Smooth muscle cell (in vitro differentiated cells): ENCODE data around the gene PTPRE. TPM values are rescaled to one million over a fixed set of nuclear protein-coding genes. Genes with fewer than 3 reads are reported as not detected.

Source experiments
- DNase-seq: peaks from one replicate; lab custom pipeline; 2025; ENCODE audit not compliant: unreplicated experiment; lab: John Stamatoyannopoulos, UW
- H2AFZ ChIP-seq: fragments of 200-600 bp; sonication (generic); 2 replicates; pipeline ENCODE4 v1.6.0; 2016; ENCODE audit warnings: antibody characterized with exemption, low read depth, mild to moderate bottlenecking
- H3F3A ChIP-seq: fragments of 200-600 bp; sonication (generic); 2 replicates; pipeline ENCODE4 v1.6.0; 2017; ENCODE audit warnings: antibody characterized with exemption, low read depth
- H3K27ac ChIP-seq: fragments of 200-600 bp; sonication (generic); 2 replicates; pipeline ENCODE4 v1.5.1; 2016; ENCODE audit warnings: low read depth, mild to moderate bottlenecking
- H3K27me3 ChIP-seq: fragments of 200-600 bp; sonication (generic); 2 replicates; pipeline ENCODE4 v1.6.1; 2016; ENCODE audit warnings: low read depth, mild to moderate bottlenecking
- H3K36me3 ChIP-seq: fragments of 200-600 bp; sonication (generic); 2 replicates; pipeline ENCODE4 v1.5.1; 2016; ENCODE audit warnings: low read depth
- H3K4me1 ChIP-seq: fragments of 200-600 bp; sonication (generic); 2 replicates; pipeline ENCODE4 v1.5.1; 2016; ENCODE audit warnings: low read depth
- H3K4me2 ChIP-seq: fragments of 200-600 bp; sonication (generic); 2 replicates; pipeline ENCODE4 v1.6.0; 2016; ENCODE audit warnings: mild to moderate bottlenecking
- H3K4me3 ChIP-seq: fragments of 200-600 bp; sonication (generic); 2 replicates; pipeline ENCODE4 v1.5.1; 2016; ENCODE audit warnings: mild to moderate bottlenecking
- H3K79me2 ChIP-seq: fragments of 200-600 bp; sonication (generic); 2 replicates; pipeline ENCODE4 v1.6.0; 2016; ENCODE audit warnings: low read depth, mild to moderate bottlenecking
- H3K9ac ChIP-seq: fragments of 200-600 bp; sonication (generic); 2 replicates; pipeline ENCODE4 v1.6.0; 2016; ENCODE audit warnings: low read depth
- H3K9me3 ChIP-seq: fragments of 200-600 bp; sonication (generic); replicated peaks from 2 replicates; pipeline ENCODE4 v1.5.1; 2016; ENCODE audit warnings: low read depth
- H4K20me1 ChIP-seq: fragments of 200-600 bp; sonication (generic); 2 replicates; pipeline ENCODE4 v1.6.0; 2016; ENCODE audit warnings: low read depth
- CTCF ChIP-seq: fragments of 200-600 bp; sonication (generic); IDR thresholded peaks from 2 replicates; pipeline ENCODE4 v1.5.1; 2017; ENCODE audit warnings: borderline replicate concordance, mild to moderate bottlenecking, antibody characterized with exemption; ENCODE audit not compliant: insufficient read depth, poor library complexity, severe bottlenecking
- WGBS: methylation state at CpG from one replicate; pipeline ENCODE4 v1.1.7; 2016; ENCODE audit warnings: low lambda C conversion rate; 5-methylcytosine and 5-hydroxymethylcytosine counted together
- polyA plus RNA-seq: library from polyadenylated mRNA; unstranded; fragments of >200 nt; fragmentation: Nextera tagmentation; extraction: Ambion mirVana; gene quantifications from 2 replicates; pipeline ENCODE4 v1.2.1, GENCODE V29; 2016
- total RNA-seq: library from RNA; depleted of rRNA; stranded (reverse); fragments of >200 nt; gene quantifications from 2 replicates; pipeline ENCODE4 v1.2.3, GENCODE V29; 2014

Gene PTPRE
- total and polyA plus RNA-seq, 2 experiments from 2014 or later = 17.1 to 22.7 TPM

GRCh38 chr10:128046953-128047290 lies 140.0 kb downstream of the PTPRE start:
- H3K27ac ChIP-seq = no peak overlapping the region
- no peak for DNase-seq
- H3K4me3 ChIP-seq = no peak overlapping the region
- H3K9me3 ChIP-seq = no peaks in the 10 kb centered on the region
- H2AFZ ChIP-seq = no peak overlapping the region
- H3K27me3 ChIP-seq = no peaks in the 10 kb centered on the region
- peaks cover 10% of the 10 kb centered on the region for H3K4me1 ChIP-seq
- H3F3A ChIP-seq = peaks cover 4% of the 10 kb centered on the region
- H3K36me3 ChIP-seq = no peaks in the 10 kb centered on the region
- H3K79me2 ChIP-seq = no peaks in the 10 kb centered on the region
- TF ChIP-seq CTCF = no peak
- 78% methylated on average over 10 of the region's 10 CpGs for WGBS
- H3K4me2 ChIP-seq = peak overlapping the region; percentile 45
- H3K9ac ChIP-seq = no peak overlapping the region
- peaks cover 8% of the 10 kb centered on the region for H4K20me1 ChIP-seq

GRCh38 chr10:128047351-128047750 lies 140.4 kb downstream of the PTPRE start:
- no peak overlapping the region for H3K4me3 ChIP-seq
- no peaks in the 10 kb centered on the region for H3K36me3 ChIP-seq
- H3K4me1 ChIP-seq = peaks cover 10% of the 10 kb centered on the region
- peak overlapping the region; percentile 41 for H3K9ac ChIP-seq
- H4K20me1 ChIP-seq = peaks cover 8% of the 10 kb centered on the region
- H3K27me3 ChIP-seq = no peaks in the 10 kb centered on the region
- TF ChIP-seq CTCF = no peak
- H2AFZ ChIP-seq = no peak overlapping the region
- no peaks in the 10 kb centered on the region for H3K79me2 ChIP-seq
- no peaks in the 10 kb centered on the region for H3K9me3 ChIP-seq
- DNase-seq = no peak
- H3K4me2 ChIP-seq = peak overlapping the region; percentile 45
- 30% methylated on average over 17 of the region's 17 CpGs for WGBS
- peaks cover 4% of the 10 kb centered on the region for H3F3A ChIP-seq
- H3K27ac ChIP-seq = peak overlapping the region; percentile 71

- TF ChIP-seq CTCF = no peak
- Histone ChIP-seq H3K4me3 (no peak overlapping the region), H3K79me2 (no peaks in the 10 kb centered on the region), H3K27ac (peak overlapping the region; percentile 71), H3K4me2 (peak overlapping the region; percentile 45), H3K36me3 (no peaks in the 10 kb centered on the region), H3K27me3 (no peaks in the 10 kb centered on the region), H3K9me3 (no peaks in the 10 kb centered on the region), H2AFZ (no peak overlapping the region), H4K20me1 (peaks cover 8% of the 10 kb centered on the region), H3F3A (peaks cover 4% of the 10 kb centered on the region), H3K4me1 (peaks cover 10% of the 10 kb centered on the region), H3K9ac (peak overlapping the region; percentile 41)
- DNase-seq = no peak
- WGBS = 51% methylated on average over 21 of the region's 21 CpGs
These were observed 141.3 kb downstream of the PTPRE start for GRCh38 chr10:128047991-128048818.

- H3K79me2 ChIP-seq = no peaks in the 10 kb centered on the region
- H3K4me2 ChIP-seq = peak overlapping the region; percentile 45
- no peak overlapping the region for H3K4me3 ChIP-seq
- no peaks in the 10 kb centered on the region for H3K9me3 ChIP-seq
- H4K20me1 ChIP-seq = peaks cover 8% of the 10 kb centered on the region
- WGBS = 95% methylated on average over 6 of the region's 6 CpGs
- no peaks in the 10 kb centered on the region for H3K36me3 ChIP-seq
- peaks cover 4% of the 10 kb centered on the region for H3F3A ChIP-seq
- H2AFZ ChIP-seq = no peak overlapping the region
- H3K4me1 ChIP-seq = peaks cover 10% of the 10 kb centered on the region
- no peak for DNase-seq
- no peak for TF ChIP-seq CTCF
- H3K9ac ChIP-seq = no peak overlapping the region
- peak overlapping the region; percentile 71 for H3K27ac ChIP-seq
- no peaks in the 10 kb centered on the region for H3K27me3 ChIP-seq
These were observed 141.9 kb downstream of the PTPRE start for GRCh38 chr10:128048819-128049210.
